ENCODE measurements around the gene SEC24C.
"Not testable (repeated sequence)": the region's sequence is repeated elsewhere in the genome, so short reads cannot be mapped to it uniquely, and the experiment has no call there.

The SEC24C gene

DNA sequence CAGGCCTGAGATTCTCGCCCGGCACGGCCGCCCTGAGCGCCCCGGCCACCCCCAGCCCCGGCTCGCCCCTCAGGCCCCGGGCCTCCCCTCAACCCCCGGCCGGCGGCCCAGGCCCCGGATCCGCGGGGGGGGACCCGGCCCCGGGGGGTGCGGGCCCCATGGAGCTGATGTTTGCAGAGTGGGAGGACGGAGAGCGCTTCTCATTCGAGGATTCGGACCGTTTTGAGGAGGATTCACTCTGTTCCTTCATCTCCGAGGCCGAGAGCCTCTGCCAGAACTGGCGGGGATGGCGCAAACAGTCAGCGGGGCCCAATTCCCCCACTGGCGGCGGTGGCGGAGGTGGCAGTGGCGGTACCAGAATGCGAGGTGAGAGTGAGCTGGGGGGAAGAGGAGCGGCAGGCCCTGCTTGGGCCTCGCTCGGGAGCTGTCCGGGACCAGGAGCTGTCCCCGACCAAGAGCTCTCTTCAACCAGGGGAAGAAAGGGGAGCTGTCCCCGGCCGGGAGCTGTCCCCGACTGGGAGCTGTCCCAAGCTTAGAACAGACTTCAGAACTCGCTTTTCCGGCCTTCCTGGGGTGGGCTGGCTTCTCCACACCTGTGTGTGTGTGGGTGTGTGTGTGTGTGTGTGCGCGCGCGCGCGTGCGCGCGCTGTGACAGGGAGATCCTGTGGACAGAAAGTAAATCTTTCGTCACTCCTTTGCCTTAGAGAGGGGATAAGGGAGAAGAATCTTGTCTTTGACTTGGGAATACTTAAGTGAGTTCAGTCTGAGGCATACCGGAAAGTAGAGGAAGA is 41.7 kb downstream of the SEC24C start:
- Histone ChIP-seq H3K27me3 (ENCODE audit: low read depth, low read length) (no peaks in the 10 kb centered on the region), H3K9me3 (ENCODE audit: insufficient read depth, low read length) (no peaks in the 10 kb centered on the region), H3K27ac (ENCODE audit: low read length) (peak overlapping the region; percentile 68), H3K4me1 (ENCODE audit: low read length) (peaks cover 19% of the 10 kb centered on the region), H3K4me3 (ENCODE audit: low read length) (peak overlapping the region; percentile 93), H4K20me1 (ENCODE audit: insufficient read depth, low read length) (no peaks in the 10 kb centered on the region), H3K9ac (ENCODE audit: low read length) (peak overlapping the region; percentile 76), H3K36me3 (replicated peaks; ENCODE audit: low read depth, low read length) (peaks cover 3% of the 10 kb centered on the region), H3K79me2 (ENCODE audit: low read length) (peaks cover 54% of the 10 kb centered on the region), H2AFZ (ENCODE audit: low read depth, low read length) (no peak overlapping the region), H3K4me2 (ENCODE audit: low read length) (peak overlapping the region; percentile 91)
- TF ChIP-seq, protein P1, sequence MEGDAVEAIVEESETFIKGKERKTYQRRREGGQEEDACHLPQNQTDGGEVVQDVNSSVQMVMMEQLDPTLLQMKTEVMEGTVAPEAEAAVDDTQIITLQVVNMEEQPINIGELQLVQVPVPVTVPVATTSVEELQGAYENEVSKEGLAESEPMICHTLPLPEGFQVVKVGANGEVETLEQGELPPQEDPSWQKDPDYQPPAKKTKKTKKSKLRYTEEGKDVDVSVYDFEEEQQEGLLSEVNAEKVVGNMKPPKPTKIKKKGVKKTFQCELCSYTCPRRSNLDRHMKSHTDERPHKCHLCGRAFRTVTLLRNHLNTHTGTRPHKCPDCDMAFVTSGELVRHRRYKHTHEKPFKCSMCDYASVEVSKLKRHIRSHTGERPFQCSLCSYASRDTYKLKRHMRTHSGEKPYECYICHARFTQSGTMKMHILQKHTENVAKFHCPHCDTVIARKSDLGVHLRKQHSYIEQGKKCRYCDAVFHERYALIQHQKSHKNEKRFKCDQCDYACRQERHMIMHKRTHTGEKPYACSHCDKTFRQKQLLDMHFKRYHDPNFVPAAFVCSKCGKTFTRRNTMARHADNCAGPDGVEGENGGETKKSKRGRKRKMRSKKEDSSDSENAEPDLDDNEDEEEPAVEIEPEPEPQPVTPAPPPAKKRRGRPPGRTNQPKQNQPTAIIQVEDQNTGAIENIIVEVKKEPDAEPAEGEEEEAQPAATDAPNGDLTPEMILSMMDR (IDR thresholded peaks at IDR 0.05; ENCODE audit: low read depth, low read length) = no peak
- TF ChIP-seq EZH2phosphoT487 (IDR thresholded peaks at IDR 0.05; ENCODE audit: low read depth) = no peak

- TF ChIP-seq, protein P1 (IDR thresholded peaks at IDR 0.05; ENCODE audit: low read depth, low read length) = no peak
- TF ChIP-seq EZH2phosphoT487 (IDR thresholded peaks at IDR 0.05; ENCODE audit: low read depth) = no peak
- H3K27ac ChIP-seq (ENCODE audit: low read length) = no peak overlapping the region
- H3K4me3 ChIP-seq (ENCODE audit: low read length) = peak overlapping the region; percentile 93
- H3K79me2 ChIP-seq (ENCODE audit: low read length) = peaks cover 48% of the 10 kb centered on the region
- H3K4me1 ChIP-seq (ENCODE audit: low read length) = peaks cover 18% of the 10 kb centered on the region
- H3K27me3 ChIP-seq (ENCODE audit: low read depth, low read length) = no peaks in the 10 kb centered on the region
- no peaks in the 10 kb centered on the region for H3K9me3 ChIP-seq (ENCODE audit: insufficient read depth, low read length)
- H3K4me2 ChIP-seq (ENCODE audit: low read length) = peak overlapping the region; percentile 91
- H2AFZ ChIP-seq (ENCODE audit: low read depth, low read length) = no peak overlapping the region
- peak overlapping the region; percentile 76 for H3K9ac ChIP-seq (ENCODE audit: low read length)
- H3K36me3 ChIP-seq (replicated peaks; ENCODE audit: low read depth, low read length) = peaks cover 3% of the 10 kb centered on the region
- no peaks in the 10 kb centered on the region for H4K20me1 ChIP-seq (ENCODE audit: insufficient read depth, low read length)
Measured at GRCh38 chr10:73786512-73786885, 42.3 kb downstream of the SEC24C start.

- H3K9me3 ChIP-seq (ENCODE audit: insufficient read depth, low read length); H2AFZ ChIP-seq (ENCODE audit: low read depth, low read length); H3K4me3 ChIP-seq (ENCODE audit: low read length); H3K9ac ChIP-seq (ENCODE audit: low read length); H3K4me2 ChIP-seq (ENCODE audit: low read length); H3K36me3 ChIP-seq (replicated peaks; ENCODE audit: low read depth, low read length); H3K27me3 ChIP-seq (ENCODE audit: low read depth, low read length); H4K20me1 ChIP-seq (ENCODE audit: insufficient read depth, low read length); H3K27ac ChIP-seq (ENCODE audit: low read length): not testable (repeated sequence)
- peaks cover 41% of the 10 kb centered on the region for H3K79me2 ChIP-seq (ENCODE audit: low read length)
- H3K4me1 ChIP-seq (ENCODE audit: low read length) = peaks cover 18% of the 10 kb centered on the region
Measured at GRCh38 chr10:73787031-73787800, 43.0 kb downstream of the SEC24C start.

DNA sequence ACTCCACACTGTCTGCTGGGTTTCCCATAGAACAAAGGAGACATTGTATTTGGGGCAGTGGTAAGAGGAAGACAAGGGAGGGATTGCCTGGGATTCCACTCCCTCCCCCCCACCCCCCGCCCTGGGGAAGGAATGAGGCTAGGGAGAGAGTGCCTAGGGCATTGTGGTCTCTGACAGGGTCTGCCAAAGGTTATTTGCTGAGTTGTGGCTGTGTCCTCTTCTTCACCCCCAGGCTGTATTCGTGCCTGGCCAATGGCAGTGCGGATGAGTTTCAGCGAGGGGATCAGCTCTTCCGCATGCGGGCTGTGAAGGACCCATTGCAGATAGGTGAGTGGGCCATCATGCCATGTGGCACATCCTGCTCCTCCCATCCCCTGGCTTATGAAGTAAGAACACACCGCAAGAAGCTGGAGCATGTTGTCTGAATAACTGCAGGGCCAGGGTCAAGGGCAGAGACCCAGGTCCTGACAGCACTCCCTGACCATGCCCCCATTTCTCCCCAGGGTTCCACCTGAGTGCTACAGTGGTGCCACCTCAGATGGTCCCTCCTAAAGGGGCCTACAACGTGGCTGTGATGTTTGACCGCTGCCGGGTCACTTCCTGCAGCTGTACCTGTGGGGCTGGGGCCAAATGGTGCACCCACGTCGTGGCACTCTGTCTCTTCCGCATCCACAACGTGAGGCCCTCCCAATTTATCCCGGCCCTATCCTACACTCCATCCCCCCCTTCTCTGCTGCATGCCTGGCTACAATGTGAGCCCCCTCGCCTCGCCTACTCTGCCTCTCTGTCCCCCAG is 44.9 kb downstream of the SEC24C start:
- H3K27ac ChIP-seq (ENCODE audit: low read length) = no peak overlapping the region
- H3K9ac ChIP-seq (ENCODE audit: low read length) = no peak overlapping the region
- H3K36me3 ChIP-seq (replicated peaks; ENCODE audit: low read depth, low read length) = peaks cover 2% of the 10 kb centered on the region

More for the DNA sequence above, 44.9 kb downstream of the SEC24C start:
- Histone ChIP-seq H3K79me2 (ENCODE audit: low read length) (peaks cover 23% of the 10 kb centered on the region), H3K4me3 (ENCODE audit: low read length) (no peak overlapping the region), H3K9me3 (ENCODE audit: insufficient read depth, low read length) (no peaks in the 10 kb centered on the region), H3K27me3 (ENCODE audit: low read depth, low read length) (no peaks in the 10 kb centered on the region), H3K4me2 (ENCODE audit: low read length) (no peak overlapping the region), H4K20me1 (ENCODE audit: insufficient read depth, low read length) (no peaks in the 10 kb centered on the region), H3K4me1 (ENCODE audit: low read length) (peaks cover 9% of the 10 kb centered on the region), H2AFZ (ENCODE audit: low read depth, low read length) (no peak overlapping the region)
- no peak for TF ChIP-seq EZH2phosphoT487 (IDR thresholded peaks at IDR 0.05; ENCODE audit: low read depth)
- TF ChIP-seq, protein P1 (IDR thresholded peaks at IDR 0.05; ENCODE audit: low read depth, low read length) = no peak
